Liver (tissue), 9 donors: ENCODE measurements around the gene PRSS57. TPM values are rescaled to one million over a fixed set of nuclear protein-coding genes. Genes with fewer than 3 reads are reported as not detected.
A peak's percentile ranks its signal among the peaks of the same experiment; 100 is the strongest.

ENCODE experiments used
- DNase-seq: peaks from one replicate; pipeline ENCODE4 v3.0.0-alpha.2; 2017; ENCODE audit warnings: low spot score
- H3K27ac ChIP-seq, 2 donors: one replicate each; pipeline ENCODE4 v1.7.0; 2013; ENCODE audit warnings: inconsistent platforms in 2 of 2, low read length in 2 of 2, control low read depth in 1 of 2, low read depth in 1 of 2, mild to moderate bottlenecking in 1 of 2
- H3K27me3 ChIP-seq, 4 donors: one replicate each; pipeline versions ENCODE4 v1.6.1 to v1.7.0; 2013; ENCODE audit warnings: low read length in 3 of 4, inconsistent platforms in 1 of 4, mild to moderate bottlenecking in 1 of 4, moderate library complexity in 1 of 4; ENCODE audit not compliant: control insufficient read depth in 4 of 4, insufficient read depth in 4 of 4
- H3K36me3 ChIP-seq, 4 donors: one replicate each; pipeline versions ENCODE4 v1.6.1 to v1.7.0; 2013; ENCODE audit warnings: low read length in 3 of 4, mild to moderate bottlenecking in 3 of 4, low read depth in 1 of 4, moderate library complexity in 1 of 4; ENCODE audit not compliant: control insufficient read depth in 4 of 4, insufficient read depth in 3 of 4
- H3K4me1 ChIP-seq, 4 donors: one replicate each; pipeline versions ENCODE4 v1.6.1 to v1.7.0; 2013; ENCODE audit warnings: low read length in 3 of 4, mild to moderate bottlenecking in 3 of 4, moderate library complexity in 1 of 4; ENCODE audit not compliant: control insufficient read depth in 4 of 4, insufficient read depth in 4 of 4
- H3K4me3 ChIP-seq, 3 donors: one replicate each; pipeline versions ENCODE4 v1.6.1 to v1.7.0; 2013; ENCODE audit warnings: low read length in 3 of 3, control low read depth in 1 of 3, low read depth in 1 of 3, mild to moderate bottlenecking in 1 of 3
- H3K9ac ChIP-seq, 2 donors: one replicate each; pipeline ENCODE4 v1.7.0; 2013; ENCODE audit warnings: low read length in 2 of 2, mild to moderate bottlenecking in 2 of 2, moderate library complexity in 2 of 2, control low read depth in 1 of 2, low read depth in 1 of 2
- H3K9me3 ChIP-seq, 4 donors: one replicate each; pipeline versions ENCODE4 v1.6.1 to v1.7.0; 2013; ENCODE audit warnings: low read length in 3 of 4; ENCODE audit not compliant: control insufficient read depth in 4 of 4
- ATF3 ChIP-seq: IDR thresholded peaks from 2 replicates; pipeline ENCODE4 v1.6.1; 2016; ENCODE audit warnings: antibody characterized with exemption
- CTCF ChIP-seq: fragments of 150-350 bp; IDR thresholded peaks from 2 replicates; pipeline ENCODE4 v1.5.1; 2017; ENCODE audit warnings: improper control_type of control experiment, low read depth, low read length; ENCODE audit not compliant: missing input control
- EGR1 ChIP-seq, 2 donors: IDR thresholded peaks; 2 replicates each; pipeline ENCODE4 v1.6.1; 2016 to 2018; ENCODE audit warnings: antibody characterized with exemption in 2 of 2, low read depth in 2 of 2
- FOXA1 ChIP-seq: IDR thresholded peaks from 2 replicates; pipeline ENCODE4 v1.6.1; 2016; ENCODE audit warnings: antibody characterized with exemption
- FOXA2 ChIP-seq: IDR thresholded peaks from 2 replicates; pipeline ENCODE4 v1.6.1; 2016; ENCODE audit warnings: antibody characterized with exemption
- GABPA ChIP-seq, 2 donors: IDR thresholded peaks in 1 of 2; conservative IDR thresholded peaks in 1 of 2; 2 replicates each; pipeline ENCODE4 v1.6.1; 2016; ENCODE audit warnings: antibody characterized with exemption in 2 of 2, mild to moderate bottlenecking in 1 of 2, moderate library complexity in 1 of 2
- HNF4A ChIP-seq, 2 donors: conservative IDR thresholded peaks; 2 replicates each; pipeline ENCODE4 v1.6.1; 2016; ENCODE audit warnings: antibody characterized with exemption in 2 of 2, mild to moderate bottlenecking in 2 of 2
- HNF4G ChIP-seq: IDR thresholded peaks from 2 replicates; pipeline ENCODE4 v1.6.1; 2016; ENCODE audit warnings: antibody characterized with exemption
- JUND ChIP-seq, 2 donors: IDR thresholded peaks; 2 replicates each; pipeline ENCODE4 v1.6.1; 2016; ENCODE audit warnings: antibody characterized with exemption in 2 of 2
- MAX ChIP-seq: IDR thresholded peaks from 2 replicates; pipeline ENCODE4 v1.6.1; 2016; ENCODE audit warnings: antibody characterized with exemption
- NR2F2 ChIP-seq: IDR thresholded peaks from 2 replicates; pipeline ENCODE4 v1.6.1; 2016; ENCODE audit warnings: antibody characterized with exemption
- RAD21 ChIP-seq, 2 donors: IDR thresholded peaks; 2 replicates each; pipeline ENCODE4 v1.6.1; 2016; ENCODE audit warnings: antibody characterized with exemption in 2 of 2, mild to moderate bottlenecking in 2 of 2
- REST ChIP-seq: IDR thresholded peaks from 2 replicates; pipeline ENCODE4 v1.6.1; 2016; ENCODE audit warnings: antibody characterized with exemption, mild to moderate bottlenecking
- RXRA ChIP-seq, 2 donors: IDR thresholded peaks; 2 replicates each; pipeline ENCODE4 v1.6.1; 2017 to 2018; ENCODE audit warnings: antibody characterized with exemption in 2 of 2, mild to moderate bottlenecking in 1 of 2
- SP1 ChIP-seq: IDR thresholded peaks from 2 replicates; pipeline ENCODE4 v1.6.1; 2018; ENCODE audit warnings: antibody characterized with exemption, mild to moderate bottlenecking
- TAF1 ChIP-seq: conservative IDR thresholded peaks from 2 replicates; pipeline ENCODE4 v1.6.1; 2016; ENCODE audit warnings: antibody characterized with exemption, mild to moderate bottlenecking
- YY1 ChIP-seq: IDR thresholded peaks from 2 replicates; pipeline ENCODE4 v1.6.1; 2016; ENCODE audit warnings: antibody characterized with exemption, mild to moderate bottlenecking
- WGBS: extraction: QIAGEN DNeasy Blood & Tissue Kit; methylation state at CpG from one replicate; pipeline ENCODE4 v1.1.7; 2013; 5-methylcytosine and 5-hydroxymethylcytosine counted together
- polyA plus RNA-seq, 2 donors: library from polyadenylated mRNA; stranded (reverse) in 1 of 2; unstranded in 1 of 2; fragments of 200-250 nt in 1 of 2; fragments of >200 nt in 1 of 2; fragmentation: Nextera tagmentation in 1 of 2; extraction: Ambion mirVana in 1 of 2; gene quantifications; one replicate each; pipeline versions ENCODE4 v1.2.1 to v1.2.3, GENCODE V29; 2013 to 2015
- total RNA-seq, 2 donors: library from RNA; depleted of rRNA; stranded (reverse); fragments of >200 nt; gene quantifications; one replicate each; pipeline ENCODE4 v1.2.3, GENCODE V29; 2014
- donor health status: healthy.
- donor health status: healthy.
- donor health status: healthy.
- donor health status: healthy.
- donor health status: healthy.

PRSS57 gene
- total and polyA plus RNA-seq, 4 donors: 0.10 to 12.1 TPM; not detected in 2

GRCh38 chr19:711254-711653 lies 16.0 kb upstream of the PRSS57 start (continued):
- no peak for TF ChIP-seq JUND (IDR thresholded peaks at IDR 0.05)
- TF ChIP-seq YY1: no peak

GRCh38 chr19:710767-711166 lies 15.5 kb upstream of the PRSS57 start:
- H3K9ac ChIP-seq: no peak overlapping the region
- 56% methylated on average over 21 of the region's 21 CpGs for WGBS
- no peak for DNase-seq
- no peak overlapping the region for H3K27ac ChIP-seq
- H3K4me3 ChIP-seq: no peak overlapping the region
- TF ChIP-seq ATF3: no peak
- no peak for TF ChIP-seq NR2F2
- no peak for TF ChIP-seq REST
- no peak for TF ChIP-seq HNF4G
- no peak for TF ChIP-seq GABPA (IDR thresholded peaks at IDR 0.05 in 1 of 2, conservative IDR thresholded peaks at IDR 0.05 in 1 of 2)
- no peak for TF ChIP-seq SP1
- TF ChIP-seq TAF1: no peak
- TF ChIP-seq CTCF: no peak
- TF ChIP-seq MAX: no peak
- TF ChIP-seq FOXA1: no peak
- no peak for TF ChIP-seq RXRA (IDR thresholded peaks at IDR 0.05)
- no peak for TF ChIP-seq RAD21 (IDR thresholded peaks at IDR 0.05)
- no peak for TF ChIP-seq HNF4A (conservative IDR thresholded peaks at IDR 0.05)
- TF ChIP-seq FOXA2: no peak
- TF ChIP-seq EGR1 (IDR thresholded peaks at IDR 0.05; ENCODE audit: low read depth in 2 of 2): no peak
- peaks cover 0 to 4% (median 0%) of the 10 kb centered on the region in 4 donors for H3K27me3 ChIP-seq
- H3K4me1 ChIP-seq: peaks cover 0 to 5% (median 0%) of the 10 kb centered on the region in 4 donors
- H3K9me3 ChIP-seq: no peaks in the 10 kb centered on the region
- peaks cover 0 to 1% (median 0%) of the 10 kb centered on the region in 4 donors for H3K36me3 ChIP-seq

GRCh38 chr19:709965-710571 lies 14.8 kb upstream of the PRSS57 start:
- H3K9me3 ChIP-seq: no peaks in the 10 kb centered on the region
- H3K36me3 ChIP-seq: peaks cover 0 to 1% (median 0%) of the 10 kb centered on the region in 4 donors
- H3K4me3 ChIP-seq: peak overlapping the region in 2 of 3 donors; percentile 23 to 57
- H3K4me1 ChIP-seq: peaks cover 0 to 5% (median 0%) of the 10 kb centered on the region in 4 donors
- TF ChIP-seq RAD21 (IDR thresholded peaks at IDR 0.05): no peak
- TF ChIP-seq FOXA1: no peak
- no peak for TF ChIP-seq SP1
- TF ChIP-seq NR2F2: peak; percentile 38
- peak overlapping the region; percentile 33 to 50 for H3K27ac ChIP-seq
- no peak overlapping the region for H3K9ac ChIP-seq
- 23% methylated on average over 27 of the region's 27 CpGs for WGBS
- DNase-seq: no peak
- H3K27me3 ChIP-seq: peaks cover 0 to 4% (median 0%) of the 10 kb centered on the region in 4 donors
